HepG2 (cell line): Measurements from ENCODE around the gene PARS2.

ENCODE experiments used
- ATF3 ChIP-seq: sonication (generic); formaldehyde crosslinking; IDR thresholded peaks from 2 replicates; pipeline ENCODE4 v1.4.0; 2020; ENCODE audit warnings: missing genetic modification reagents
- CTCF ChIP-seq: sonication (generic); formaldehyde crosslinking; IDR thresholded peaks from 2 replicates; pipeline ENCODE4 v1.5.0; 2020; ENCODE audit warnings: mild to moderate bottlenecking, missing genetic modification reagents, moderate library complexity

DNA sequence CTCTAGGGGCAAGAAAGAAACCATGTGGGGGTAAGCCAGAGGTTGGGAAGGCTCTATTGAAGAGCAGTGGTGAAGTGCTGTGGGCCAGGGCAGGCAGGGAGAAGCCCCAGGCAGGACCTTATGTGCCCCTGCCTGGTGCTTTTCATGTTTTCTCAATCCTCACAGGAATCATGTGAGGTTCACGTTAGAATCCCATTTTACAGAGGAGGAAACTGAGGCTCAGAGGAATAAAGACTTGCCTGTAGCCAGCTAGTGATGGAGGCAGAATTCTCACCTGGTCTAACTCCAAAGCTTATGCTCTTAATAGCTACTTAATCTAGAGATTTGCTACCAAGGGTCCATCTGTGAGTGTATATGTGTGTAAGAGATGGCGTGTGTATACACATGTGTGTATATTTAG lies 32.6 kb upstream of the PARS2 start:
- TF ChIP-seq CTCF (CRISPR knock-in tag) (no peak), ATF3 (CRISPR knock-in tag) (no peak)
